ENCODE measurements around the gene CWH43.

DNA sequence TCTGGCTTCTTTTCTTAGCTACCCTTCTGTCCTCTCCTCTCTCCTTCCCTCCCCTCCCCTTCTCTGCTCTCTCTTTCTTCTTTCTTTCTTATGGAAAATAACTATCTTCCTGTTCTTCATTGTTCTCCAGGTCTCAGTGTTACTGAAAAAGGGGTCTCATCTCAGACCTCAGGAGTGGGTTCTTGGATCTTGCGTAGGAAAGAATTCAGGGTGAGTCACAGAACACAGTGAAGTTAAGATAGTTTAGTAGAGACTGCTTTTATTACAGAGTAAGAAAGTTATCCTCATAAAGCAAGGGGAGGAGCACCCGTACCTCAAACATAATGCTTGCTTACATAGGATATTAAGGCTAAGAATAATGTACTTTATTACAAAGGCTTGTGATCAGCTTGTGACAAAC, 31.8 kb upstream of the CWH43 start:
- TF ChIP-seq, protein P1, sequence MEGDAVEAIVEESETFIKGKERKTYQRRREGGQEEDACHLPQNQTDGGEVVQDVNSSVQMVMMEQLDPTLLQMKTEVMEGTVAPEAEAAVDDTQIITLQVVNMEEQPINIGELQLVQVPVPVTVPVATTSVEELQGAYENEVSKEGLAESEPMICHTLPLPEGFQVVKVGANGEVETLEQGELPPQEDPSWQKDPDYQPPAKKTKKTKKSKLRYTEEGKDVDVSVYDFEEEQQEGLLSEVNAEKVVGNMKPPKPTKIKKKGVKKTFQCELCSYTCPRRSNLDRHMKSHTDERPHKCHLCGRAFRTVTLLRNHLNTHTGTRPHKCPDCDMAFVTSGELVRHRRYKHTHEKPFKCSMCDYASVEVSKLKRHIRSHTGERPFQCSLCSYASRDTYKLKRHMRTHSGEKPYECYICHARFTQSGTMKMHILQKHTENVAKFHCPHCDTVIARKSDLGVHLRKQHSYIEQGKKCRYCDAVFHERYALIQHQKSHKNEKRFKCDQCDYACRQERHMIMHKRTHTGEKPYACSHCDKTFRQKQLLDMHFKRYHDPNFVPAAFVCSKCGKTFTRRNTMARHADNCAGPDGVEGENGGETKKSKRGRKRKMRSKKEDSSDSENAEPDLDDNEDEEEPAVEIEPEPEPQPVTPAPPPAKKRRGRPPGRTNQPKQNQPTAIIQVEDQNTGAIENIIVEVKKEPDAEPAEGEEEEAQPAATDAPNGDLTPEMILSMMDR (IDR thresholded peaks at IDR 0.05): no peak
- no peak for TF ChIP-seq EZH2 (IDR thresholded peaks at IDR 0.05; ENCODE audit: borderline replicate concordance, insufficient read depth, low read depth, low read length, poor library complexity, severe bottlenecking)
